GM18519 (cell line): ENCODE data around the gene LHX4.

Experiments
- ATAC-seq: cut with Tn5 transposase; IDR thresholded peaks from one replicate; pipeline ENCODE4 v1.9.1; 2021; ENCODE audit warnings: mild to moderate bottlenecking, moderate library complexity; ENCODE audit not compliant: unreplicated experiment, low FRiP score

The LHX4 gene

DNA sequence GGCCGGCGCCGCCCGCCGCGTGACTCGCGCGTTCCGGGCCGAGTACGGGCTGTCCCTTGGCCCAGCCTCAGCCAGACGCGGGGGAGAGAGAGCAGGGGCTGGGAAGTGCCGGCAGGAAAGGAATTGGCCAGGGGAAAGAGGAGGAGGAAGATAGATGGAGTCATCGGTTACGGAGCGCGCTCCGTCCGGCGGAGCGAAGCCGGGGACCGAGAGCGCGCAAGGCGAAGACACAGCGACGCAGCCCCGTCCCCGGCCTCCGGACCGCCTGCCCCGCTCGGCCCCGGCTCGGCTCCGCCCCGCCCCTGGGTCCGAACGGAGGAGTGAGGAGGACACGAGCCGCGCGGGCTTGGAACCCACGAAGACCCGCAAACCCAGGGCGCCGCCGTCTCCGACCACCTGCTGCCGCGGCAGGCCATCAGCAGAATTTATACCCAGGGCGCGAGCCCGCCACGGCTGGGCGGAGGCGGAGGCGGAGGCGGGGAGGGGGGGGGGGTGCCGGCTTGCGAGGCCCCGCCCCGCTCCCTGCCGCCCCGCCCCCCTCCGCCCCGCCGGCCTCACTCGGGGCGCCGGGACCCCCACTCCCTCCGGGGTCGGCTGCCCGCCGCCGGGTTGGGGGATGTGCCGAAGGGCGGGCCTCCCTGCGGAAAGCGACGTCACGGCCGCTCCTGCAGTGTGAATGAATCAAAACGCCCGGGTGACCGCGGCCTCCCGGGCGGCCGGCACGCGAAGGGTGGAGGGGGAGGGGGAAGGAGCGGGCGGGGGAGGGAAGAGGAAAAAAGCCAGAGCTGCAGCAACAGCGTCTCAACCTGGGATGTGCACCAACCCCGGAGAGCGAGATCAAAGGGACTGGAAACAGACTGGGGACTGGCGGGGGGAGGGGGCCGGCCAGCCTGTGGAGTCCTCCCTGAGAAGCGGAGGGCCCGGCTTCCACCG is at the start of gene LHX4:
Gene LHX4, plus strand, starts transcription at position 782 of the 933 bp plus-strand sequence. CDS start 266 bp downstream, outside the sequence.
- ATAC-seq: no peak

- no peak for ATAC-seq
Observed at GRCh38 chr1:180181048-180181447, 49.0 kb upstream of the LHX4 start.

GRCh38 chr1:180181996-180182642 is 47.9 kb upstream of the LHX4 start:
- no peak for ATAC-seq

- ATAC-seq: no peak
Observed at GRCh38 chr1:180182643-180183311, 47.3 kb upstream of the LHX4 start.

DNA sequence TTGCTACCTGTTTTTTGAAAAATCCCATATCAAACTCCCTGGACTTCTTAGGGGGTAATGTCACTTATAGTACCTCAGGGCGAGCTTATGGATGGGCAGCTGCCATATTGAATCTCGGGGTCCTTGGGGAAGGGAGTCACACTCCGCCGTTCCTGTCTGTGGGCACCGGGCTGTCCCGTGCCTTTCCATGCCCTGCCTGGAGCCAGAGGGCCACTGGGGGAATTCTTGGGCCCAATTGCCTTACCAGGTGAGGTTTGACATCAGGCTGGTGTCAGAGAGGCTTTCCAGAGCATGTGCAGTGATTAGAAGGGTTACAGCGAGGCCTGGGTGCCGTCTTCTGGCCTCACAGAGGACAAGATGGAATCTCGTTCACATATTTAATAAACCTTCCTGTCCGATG is 46.6 kb upstream of the LHX4 start:
- ATAC-seq: no peak

GRCh38 chr1:180184041-180184440 is 46.0 kb upstream of the LHX4 start:
- ATAC-seq: no peak

- ATAC-seq: no peak
Observed at GRCh38 chr1:180185281-180185680, 44.8 kb upstream of the LHX4 start.

DNA sequence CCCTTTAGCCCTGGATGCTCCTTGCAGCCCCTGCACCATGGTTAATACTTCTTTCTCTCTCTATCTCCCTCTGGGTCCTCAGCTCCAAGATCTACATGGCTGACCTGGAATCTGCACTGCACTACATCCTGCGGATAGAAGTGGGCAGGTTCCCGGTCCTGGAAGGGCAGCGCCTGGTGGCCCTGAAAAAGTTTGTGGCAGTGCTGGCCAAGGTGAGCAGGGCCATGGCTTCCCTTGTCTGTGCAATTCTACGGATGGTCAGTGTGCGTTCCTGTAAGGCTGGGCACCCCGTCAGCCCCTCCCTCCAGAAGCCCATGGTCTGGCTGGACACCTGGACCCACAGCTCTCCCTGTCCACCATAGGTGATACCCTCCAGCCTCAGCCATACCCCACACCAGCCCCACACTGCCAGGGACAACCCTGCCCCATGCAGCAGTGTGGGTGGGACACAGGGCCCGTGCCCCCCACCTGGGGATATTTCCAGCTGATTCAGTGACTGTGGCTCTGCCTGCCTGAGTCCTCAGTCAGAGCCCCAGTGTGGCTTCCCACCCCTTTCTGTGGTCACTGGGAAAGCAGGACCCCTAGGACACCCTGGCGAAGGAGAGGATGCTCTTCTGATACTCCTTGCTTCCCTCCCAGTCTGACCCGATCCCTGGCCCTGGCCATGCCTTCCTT is 44.0 kb upstream of the LHX4 start:
- ATAC-seq: no peak

- no peak for ATAC-seq
Observed at GRCh38 chr1:180186831-180187230, 43.2 kb upstream of the LHX4 start.

DNA sequence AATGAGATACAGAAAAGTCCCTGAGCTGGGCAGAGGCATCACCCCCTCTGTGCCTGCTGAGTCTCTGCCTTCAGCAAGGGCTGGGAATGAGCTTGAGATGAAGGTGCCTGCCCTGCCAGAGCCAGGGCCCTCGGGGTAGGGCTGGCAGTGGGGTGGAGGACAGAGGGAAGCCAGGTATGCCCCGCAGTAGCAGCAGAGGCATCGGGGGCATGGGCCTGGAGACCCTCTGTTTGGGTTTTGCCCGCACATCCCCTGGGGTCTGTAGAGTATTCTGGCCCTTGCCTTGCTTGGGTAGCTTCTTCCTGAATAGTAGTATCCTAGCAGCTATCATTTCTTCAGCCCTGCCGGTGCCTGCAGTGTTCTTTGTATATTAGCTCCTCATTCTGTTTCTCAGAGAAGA is 42.4 kb upstream of the LHX4 start:
- no peak for ATAC-seq

DNA sequence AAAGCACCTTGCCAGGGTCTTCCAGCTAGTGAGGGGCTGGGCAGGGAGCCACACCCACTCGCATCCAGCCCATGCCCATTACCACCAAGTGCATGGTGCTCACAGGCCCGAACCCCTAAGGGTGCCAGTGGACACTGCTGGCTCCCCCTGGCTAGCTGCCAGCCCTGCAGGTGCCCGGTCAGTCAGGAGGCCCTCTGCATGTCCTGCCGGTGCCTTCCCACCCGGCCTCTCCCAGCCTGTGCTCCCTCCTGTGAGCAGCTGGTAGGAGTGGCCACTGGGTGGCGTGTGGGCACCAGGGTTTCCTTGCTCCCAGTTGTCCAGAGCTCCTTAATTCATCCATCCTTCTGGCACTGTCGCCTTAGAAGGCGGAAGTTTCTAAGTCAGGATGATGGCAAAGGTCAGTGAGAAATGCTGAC is 42.0 kb upstream of the LHX4 start:
- no peak for ATAC-seq

DNA sequence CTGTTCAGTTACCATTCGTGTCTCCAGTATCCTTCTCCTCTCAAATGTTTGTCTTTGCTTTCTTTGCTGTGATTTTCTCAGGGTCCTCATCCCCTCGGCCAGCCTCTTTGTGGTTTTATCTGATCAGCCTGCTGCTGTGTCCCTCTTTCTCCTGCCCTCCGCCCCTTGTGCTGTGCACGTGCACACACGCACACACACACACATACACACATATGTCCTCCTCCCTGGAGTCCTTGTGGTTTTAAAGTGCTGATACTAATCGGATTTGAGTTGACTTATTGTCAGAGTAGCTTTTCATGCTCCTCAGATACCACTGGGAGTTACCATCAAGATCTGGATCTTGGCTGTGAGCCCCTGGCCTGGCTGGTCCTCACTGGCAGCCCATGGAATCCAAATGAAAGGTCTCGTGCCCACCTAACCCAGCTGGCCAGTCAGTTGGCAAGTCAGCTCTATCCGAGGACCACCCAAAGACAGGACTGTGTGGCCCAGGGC is 41.3 kb upstream of the LHX4 start:
- no peak for ATAC-seq

- no peak for ATAC-seq
Observed at GRCh38 chr1:180190091-180190490, 40.0 kb upstream of the LHX4 start.

GRCh38 chr1:180192172-180192571 is 37.9 kb upstream of the LHX4 start:
- no peak for ATAC-seq

- no peak for ATAC-seq
Observed at GRCh38 chr1:180193141-180194047, 36.7 kb upstream of the LHX4 start.

DNA sequence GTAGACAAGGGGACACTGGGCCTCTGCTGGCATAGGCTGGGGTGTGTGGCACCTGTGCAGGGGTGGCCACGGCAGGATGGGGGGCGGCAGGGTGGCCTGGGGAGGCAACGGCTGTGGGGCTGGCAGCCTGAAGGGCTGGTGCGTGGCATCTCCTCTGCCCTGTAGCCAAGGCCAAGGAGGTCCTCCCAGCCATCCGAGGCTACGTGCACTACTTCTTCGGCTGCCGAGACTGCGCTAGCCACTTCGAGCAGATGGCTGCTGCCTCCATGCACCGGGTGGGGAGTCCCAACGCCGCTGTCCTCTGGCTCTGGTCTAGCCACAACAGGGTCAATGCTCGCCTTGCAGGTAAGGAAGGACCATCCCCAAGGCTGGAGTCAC is 36.0 kb upstream of the LHX4 start:
- no peak for ATAC-seq

DNA sequence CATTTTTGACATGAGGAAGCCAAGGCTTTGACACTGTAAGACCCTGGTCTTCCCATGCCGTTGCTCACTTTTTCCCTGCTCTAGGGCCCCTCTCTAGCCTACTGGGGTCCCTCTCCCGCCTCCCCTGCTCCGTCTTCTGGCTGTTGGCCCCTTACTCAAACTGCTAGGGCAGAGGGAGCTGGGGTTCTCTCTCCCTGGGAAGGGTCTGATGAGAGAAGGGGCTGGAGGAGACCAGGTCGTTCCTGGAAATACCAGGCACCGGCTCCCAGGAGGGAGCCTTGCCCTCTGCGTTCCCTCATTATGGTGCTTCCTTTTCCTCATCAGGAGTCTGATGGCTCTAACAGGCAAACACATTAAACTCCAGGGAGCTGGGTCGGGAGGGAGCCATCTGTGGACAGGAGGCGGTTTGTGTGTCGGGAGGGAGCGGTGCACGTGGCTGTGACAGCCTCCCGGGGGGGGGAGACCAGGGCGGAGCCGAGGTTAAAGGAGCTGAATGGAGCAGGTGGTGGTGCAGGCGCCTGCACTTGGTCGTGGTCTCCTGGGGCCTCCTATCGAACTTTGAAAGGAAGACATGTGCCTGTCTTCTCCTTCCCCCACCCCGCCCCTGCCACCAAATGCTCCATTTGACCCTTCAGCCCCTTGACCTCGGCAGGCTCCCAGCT is 35.4 kb upstream of the LHX4 start:
- ATAC-seq: no peak

- no peak for ATAC-seq
Observed at GRCh38 chr1:180195401-180195800, 34.7 kb upstream of the LHX4 start.

- no peak for ATAC-seq
Observed at GRCh38 chr1:180195916-180196315, 34.1 kb upstream of the LHX4 start.
